CD4-positive, alpha-beta T cell (primary cell): ENCODE data around the gene DNAAF2. TPM values are rescaled to one million over a fixed set of nuclear protein-coding genes. Genes with fewer than 3 reads are reported as not detected.

Source experiments
- ATAC-seq: fragments of 200-7000 bp; cut with Tn5 transposase; one replicate; pipeline ENCODE4 v1.10.0; 2022; ENCODE audit warnings: mild to moderate bottlenecking; ENCODE audit not compliant: poor library complexity
- CTCF ChIA-PET: fragments of 350-600 bp; sonication (Branson Sonifier 250); formaldehyde crosslinking; loops from one replicate; lab custom pipeline; 2021; ENCODE audit warnings: antibody characterized with exemption, inconsistent platforms; lab: Charles Lee
- POLR2A ChIA-PET: fragments of 350-600 bp; sonication (Branson Sonifier 250); formaldehyde crosslinking; loops from one replicate; lab custom pipeline; 2021; ENCODE audit warnings: antibody characterized with exemption, inconsistent platforms; lab: Charles Lee
- DNase-seq, 14 experiments: peaks; one replicate each; pipeline ENCODE4 v3.0.0-alpha.2; 2013 to 2020; ENCODE audit warnings: mixed read lengths in 2 of 14
- H3K27ac ChIP-seq, 2 donors: one replicate each; pipeline versions ENCODE4 v1.5.1 to v1.7.0; 2013; ENCODE audit warnings: low read length in 2 of 2, low read depth in 1 of 2, mild to moderate bottlenecking in 1 of 2
- H3K27me3 ChIP-seq, 2 experiments: 1 replicate in 1 of 2; 2 replicates in 1 of 2; pipeline versions ENCODE4 v1.6.1 to v1.7.0; 2013; ENCODE audit warnings: low read length in 2 of 2, control low read depth in 1 of 2, mild to moderate bottlenecking in 1 of 2, moderate library complexity in 1 of 2; ENCODE audit not compliant: insufficient read depth in 2 of 2, control insufficient read depth in 1 of 2
- H3K36me3 ChIP-seq: one replicate; pipeline ENCODE4 v1.6.1; 2013; ENCODE audit warnings: low read length, control low read depth; ENCODE audit not compliant: insufficient read depth
- H3K4me1 ChIP-seq: one replicate; pipeline ENCODE4 v1.6.1; 2013; ENCODE audit warnings: low read length, control low read depth; ENCODE audit not compliant: insufficient read depth
- H3K4me3 ChIP-seq: one replicate; pipeline ENCODE4 v1.5.1; 2013; ENCODE audit warnings: mild to moderate bottlenecking, low read length, moderate library complexity
- H3K9me3 ChIP-seq, 2 experiments: 1 replicate in 1 of 2; 2 replicates in 1 of 2; pipeline versions ENCODE4 v1.6.1 to v1.7.0; 2013; ENCODE audit warnings: low read length in 2 of 2, mild to moderate bottlenecking in 2 of 2, control low read depth in 1 of 2, moderate library complexity in 1 of 2; ENCODE audit not compliant: control insufficient read depth in 1 of 2, insufficient read depth in 1 of 2
- H3K27ac Mint-ChIP-seq: one replicate; pipeline ENCODE4 v1.8.0; 2020; ENCODE audit warnings: mixed read lengths
- H3K27me3 Mint-ChIP-seq: one replicate; pipeline ENCODE4 v1.8.0; 2021; ENCODE audit warnings: mixed read lengths
- H3K36me3 Mint-ChIP-seq: one replicate; pipeline ENCODE4 v1.8.0; 2021; ENCODE audit warnings: low read depth, mixed read lengths
- H3K4me1 Mint-ChIP-seq: one replicate; pipeline ENCODE4 v1.8.0; 2021; ENCODE audit warnings: low read depth, mixed read lengths
- H3K4me3 Mint-ChIP-seq: one replicate; pipeline ENCODE4 v1.8.0; 2020; ENCODE audit warnings: mild to moderate bottlenecking, mixed read lengths
- H3K9me3 Mint-ChIP-seq: one replicate; pipeline ENCODE4 v1.8.0; 2020; ENCODE audit warnings: mixed read lengths
- intact Hi-C, 2 experiments: fragments of 100-400 bp; cut with DNase I in 1 of 2; cut with micrococcal nuclease in 1 of 2; formaldehyde crosslinking; loops; one replicate each; pipeline versions ENCODE4 v1.15.1 to v1.9.0; 2023 to 2025; cut with DNase I, micrococcal nuclease
- total RNA-seq, 174 experiments: library from RNA in 2 of 174; stranded (reverse) in 2 of 174; gene quantifications; one replicate each; pipeline ENCODE4 v1.2.3 and lab custom pipeline; 2021 to 2026
- TF ChIP-seq, protein P1 (sequence below): fragments of 200-600 bp; IDR thresholded peaks from one replicate; pipeline ENCODE4 v1.8.0; 2022; ENCODE audit warnings: antibody characterized with exemption, mild to moderate bottlenecking

DNAAF2 gene
- total RNA-seq, 2 experiments from 2014 or later: 7.5 to 8.0 TPM

DNA sequence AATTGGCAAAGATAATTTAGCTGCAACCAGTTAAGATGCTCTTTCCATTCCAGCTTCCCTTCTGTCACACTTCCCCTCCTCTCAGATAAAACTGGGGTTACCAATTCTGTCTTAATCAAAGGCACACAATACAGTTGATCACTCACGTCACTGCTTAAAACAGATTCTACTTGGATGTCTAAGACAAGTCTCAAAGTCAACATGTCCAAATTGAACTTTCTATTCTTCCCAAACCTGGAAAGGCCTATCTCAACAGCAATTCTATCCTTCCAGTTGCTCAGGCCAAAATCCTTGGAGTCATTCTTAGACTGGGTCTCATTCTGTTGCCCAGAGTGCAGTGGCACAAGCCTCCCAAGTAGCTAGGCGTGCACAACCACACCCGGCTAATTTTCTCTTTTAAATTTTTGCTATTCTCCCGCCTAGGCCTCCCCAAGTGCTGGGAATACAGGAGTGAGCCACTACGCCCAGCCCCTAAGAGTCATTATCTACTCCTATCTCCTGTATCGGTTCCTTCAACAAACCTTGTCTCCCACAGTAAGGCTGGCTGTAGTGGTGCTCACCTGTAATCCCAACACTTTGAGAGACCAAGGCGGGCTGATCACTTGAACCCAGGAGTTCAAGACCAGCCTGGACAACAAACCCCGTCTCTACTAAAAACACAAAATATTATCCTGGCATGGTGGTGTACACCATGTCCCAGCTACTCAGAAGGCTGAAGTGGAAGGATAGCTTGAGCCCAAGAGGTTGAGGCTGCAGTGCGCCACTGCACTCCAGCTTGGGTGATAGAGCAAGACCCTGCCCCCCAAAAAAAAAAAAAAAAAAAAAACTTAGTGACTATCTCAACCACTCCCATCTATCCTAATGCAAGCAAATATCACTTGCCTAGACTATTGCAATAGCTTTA is 53.6 kb downstream of the DNAAF2 start:
- ChIA-PET POLR2A (interaction anchor here (0.6 kb wide), 1 partner anchor 558 kb away, joined by 3 read pairs; no protein-coding TSS in a partner anchor), CTCF (interaction anchor here (0.6 kb wide), 1 partner anchor 280 kb away, joined by 3 read pairs; no protein-coding TSS in a partner anchor)
- peak overlapping the region; percentile 99 for H3K27ac Mint-ChIP-seq
- DNase-seq: no peak
- H3K9me3 Mint-ChIP-seq: no peaks in the 10 kb centered on the region
- peaks cover 6% of the 10 kb centered on the region for H3K27me3 Mint-ChIP-seq
- H3K4me3 Mint-ChIP-seq: peak overlapping the region; percentile 27
- ATAC-seq: no peak
- Histone ChIP-seq H3K27ac (no peak overlapping the region), H3K4me1 (peaks cover 38% of the 10 kb centered on the region), H3K9me3 (no peaks in the 10 kb centered on the region), H3K36me3 (peaks cover 51% of the 10 kb centered on the region), H3K27me3 (no peaks in the 10 kb centered on the region), H3K4me3 (no peak overlapping the region)
- TF ChIP-seq, protein P1, sequence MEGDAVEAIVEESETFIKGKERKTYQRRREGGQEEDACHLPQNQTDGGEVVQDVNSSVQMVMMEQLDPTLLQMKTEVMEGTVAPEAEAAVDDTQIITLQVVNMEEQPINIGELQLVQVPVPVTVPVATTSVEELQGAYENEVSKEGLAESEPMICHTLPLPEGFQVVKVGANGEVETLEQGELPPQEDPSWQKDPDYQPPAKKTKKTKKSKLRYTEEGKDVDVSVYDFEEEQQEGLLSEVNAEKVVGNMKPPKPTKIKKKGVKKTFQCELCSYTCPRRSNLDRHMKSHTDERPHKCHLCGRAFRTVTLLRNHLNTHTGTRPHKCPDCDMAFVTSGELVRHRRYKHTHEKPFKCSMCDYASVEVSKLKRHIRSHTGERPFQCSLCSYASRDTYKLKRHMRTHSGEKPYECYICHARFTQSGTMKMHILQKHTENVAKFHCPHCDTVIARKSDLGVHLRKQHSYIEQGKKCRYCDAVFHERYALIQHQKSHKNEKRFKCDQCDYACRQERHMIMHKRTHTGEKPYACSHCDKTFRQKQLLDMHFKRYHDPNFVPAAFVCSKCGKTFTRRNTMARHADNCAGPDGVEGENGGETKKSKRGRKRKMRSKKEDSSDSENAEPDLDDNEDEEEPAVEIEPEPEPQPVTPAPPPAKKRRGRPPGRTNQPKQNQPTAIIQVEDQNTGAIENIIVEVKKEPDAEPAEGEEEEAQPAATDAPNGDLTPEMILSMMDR: no peak
- peaks cover 85% of the 10 kb centered on the region for H3K36me3 Mint-ChIP-seq
- H3K4me1 Mint-ChIP-seq: peaks cover 72% of the 10 kb centered on the region
- intact Hi-C loops: loop anchor here in 1 of 2 experiments (10.0 kb wide), 1 partner anchor 733 kb away; the partner anchor contains the start of genes DMAC2L and L2HGDH

DNA sequence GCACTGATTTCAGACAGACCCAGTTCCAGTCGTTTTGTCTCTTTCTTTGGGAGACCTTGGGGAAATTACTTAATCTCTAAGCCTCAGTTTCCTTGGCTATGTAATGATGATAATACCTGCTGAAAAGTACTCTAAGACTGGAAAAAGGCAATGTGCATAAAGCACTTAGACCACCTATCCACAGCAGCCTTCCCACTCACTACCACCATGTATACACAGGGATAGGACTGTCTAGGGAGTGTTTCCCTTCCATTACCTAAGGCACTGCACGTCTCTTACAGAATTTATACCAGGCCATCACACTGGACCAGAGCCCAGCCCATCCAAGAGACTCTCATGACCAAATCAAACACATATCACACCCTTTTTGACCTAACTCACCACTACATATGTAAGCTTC is 55.2 kb downstream of the DNAAF2 start:
- H3K27me3 Mint-ChIP-seq: no peaks in the 10 kb centered on the region
- Histone ChIP-seq H3K4me1 (peaks cover 32% of the 10 kb centered on the region), H3K4me3 (no peak overlapping the region), H3K9me3 (no peaks in the 10 kb centered on the region), H3K27ac (no peak overlapping the region), H3K36me3 (peaks cover 53% of the 10 kb centered on the region), H3K27me3 (no peaks in the 10 kb centered on the region)
- POLR2A ChIA-PET: interaction anchor here (1.2 kb wide), 1 partner anchor 44 kb away, joined by 3 read pairs; no protein-coding TSS in a partner anchor
- no peak for DNase-seq
- CTCF ChIA-PET: no interaction called here
- intact Hi-C loops: loop anchor here in 1 of 2 experiments (10.0 kb wide), 1 partner anchor 735 kb away; the partner anchor contains the start of genes DMAC2L and L2HGDH
- no peaks in the 10 kb centered on the region for H3K9me3 Mint-ChIP-seq
- H3K36me3 Mint-ChIP-seq: peaks cover 82% of the 10 kb centered on the region
- TF ChIP-seq, protein P1: no peak
- H3K4me1 Mint-ChIP-seq: peaks cover 62% of the 10 kb centered on the region
- no peak overlapping the region for H3K4me3 Mint-ChIP-seq
- H3K27ac Mint-ChIP-seq: peak overlapping the region; percentile 21
- ATAC-seq: no peak

DNA sequence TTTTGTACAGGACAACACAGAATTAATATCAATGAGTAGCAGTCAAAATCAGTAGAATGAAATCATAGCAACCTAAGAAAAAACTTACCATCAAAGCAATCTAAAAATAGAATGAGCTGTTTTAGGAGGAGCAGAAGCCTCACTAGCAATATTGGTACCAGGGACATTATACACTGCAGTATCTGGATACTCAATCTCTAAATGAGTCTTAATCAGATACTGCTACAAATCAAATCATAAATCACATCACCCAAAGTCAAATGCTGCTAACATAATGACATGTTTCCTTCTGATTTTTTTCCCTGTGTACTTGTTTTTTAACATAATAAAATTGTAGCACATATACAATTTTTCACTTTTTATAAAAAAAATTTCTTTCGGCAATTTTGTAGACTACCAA is 56.9 kb downstream of the DNAAF2 start:
- no peak overlapping the region for H3K27ac ChIP-seq
- peaks cover 48% of the 10 kb centered on the region for H3K4me1 Mint-ChIP-seq
- H3K4me3 ChIP-seq: no peak overlapping the region
- H3K36me3 Mint-ChIP-seq: peaks cover 82% of the 10 kb centered on the region
- TF ChIP-seq, protein P1: no peak
- intact Hi-C loops: no loop called here
- H3K9me3 ChIP-seq: no peaks in the 10 kb centered on the region
- H3K36me3 ChIP-seq: peaks cover 46% of the 10 kb centered on the region
- H3K9me3 Mint-ChIP-seq: no peaks in the 10 kb centered on the region
- no peaks in the 10 kb centered on the region for H3K27me3 ChIP-seq
- H3K4me3 Mint-ChIP-seq: no peak overlapping the region
- peaks cover 18% of the 10 kb centered on the region for H3K4me1 ChIP-seq
- POLR2A ChIA-PET: interaction anchor here (1.9 kb wide), 1 partner anchor 8 kb away, joined by 6 read pairs; the partner anchor contains the start of gene RPS29
- no peak for ATAC-seq
- no peaks in the 10 kb centered on the region for H3K27me3 Mint-ChIP-seq
- DNase-seq: no peak
- CTCF ChIA-PET: interaction anchor here (1.0 kb wide), 1 partner anchor 56 kb away, joined by 3 read pairs; the partner anchor contains the start of gene DNAAF2
- peak overlapping the region; percentile 6 for H3K27ac Mint-ChIP-seq

Other genes starting within 250 kb of the DNAAF2 start
- gene RPS29, start 48.9 kb downstream of the DNAAF2 start, total RNA-seq: 1,000 to 10,000 TPM; 3,356 to 3,996 TPM
- gene LRR1, start 36.3 kb downstream of the DNAAF2 start, total RNA-seq: 1 to 10 TPM; 3.2 to 5.8 TPM
- 100 to 1,000 TPM; 339 to 370 TPM for gene RPL36AL, start 14.6 kb downstream of the DNAAF2 start, total RNA-seq
- gene MGAT2, start 14.4 kb downstream of the DNAAF2 start, total RNA-seq: 10 to 100 TPM; 15.0 to 15.1 TPM
- 1 to 10 TPM; 1.2 to 1.4 TPM for gene POLE2, start 53.0 kb upstream of the DNAAF2 start, total RNA-seq
- gene KLHDC1, start 57.9 kb upstream of the DNAAF2 start, total RNA-seq: 10 to 100 TPM in 1 of 2 experiments, 1 to 10 TPM in 1; 9.8 to 11.8 TPM
- 100 to 1,000 TPM; 142 to 143 TPM for gene KLHDC2, start 132.9 kb upstream of the DNAAF2 start, total RNA-seq
- gene NEMF, start 217.5 kb upstream of the DNAAF2 start, total RNA-seq: 10 to 100 TPM; 96.0 to 97.7 TPM